Right cardiac atrium (tissue), 5 donors: ENCODE results near the gene PLIN4. TPM values are rescaled to one million over a fixed set of nuclear protein-coding genes. Genes with fewer than 3 reads are reported as not detected.

ENCODE experiments used
- ATAC-seq, 2 donors: fragments of 200-7000 bp; cut with Tn5 transposase; one replicate each; pipeline versions ENCODE4 v1.8.0 to v1.9.1; 2020; ENCODE audit warnings: moderate library complexity in 2 of 2, mild to moderate bottlenecking in 1 of 2
- DNase-seq, 3 donors: peaks; one replicate each; pipeline ENCODE4 v3.0.0-alpha.2; 2020
- H3K27ac ChIP-seq: one replicate; pipeline ENCODE4 v1.5.1; 2013; ENCODE audit warnings: mild to moderate bottlenecking, low read length, control low read depth, moderate library complexity
- H3K27me3 ChIP-seq: one replicate; pipeline ENCODE4 v1.6.1; 2013; ENCODE audit not compliant: control insufficient read depth, insufficient read depth
- H3K4me1 ChIP-seq: one replicate; pipeline ENCODE4 v1.6.1; 2013; ENCODE audit warnings: low read length; ENCODE audit not compliant: control insufficient read depth, insufficient read depth
- H3K4me3 ChIP-seq: one replicate; pipeline ENCODE4 v1.5.1; 2013; ENCODE audit warnings: low read length, control low read depth
- H3K9me3 ChIP-seq: one replicate; pipeline ENCODE4 v1.6.1; 2013; ENCODE audit warnings: low read length; ENCODE audit not compliant: control insufficient read depth
- WGBS: extraction: QIAGEN DNeasy Blood & Tissue Kit; methylation state at CpG from one replicate; pipeline ENCODE4 v1.1.7; 2013; 5-methylcytosine and 5-hydroxymethylcytosine counted together
- intact Hi-C, 4 donors: fragments of 100-400 bp; cut with DNase I; formaldehyde crosslinking; loops; one replicate each; pipeline versions ENCODE4 v1.11.0 to v1.14.0; 2022 to 2023
- polyA plus RNA-seq: library from polyadenylated mRNA; stranded (reverse); fragments of 200-250 nt; gene quantifications from one replicate; pipeline ENCODE4 v1.2.3, GENCODE V29; 2013
- total RNA-seq, 4 donors: library from RNA; stranded (reverse); fragmentation: NEBNext Ultra II Directional; extraction: Animal tissue kit (Norgen Biotek cat#: 25700); gene quantifications; one replicate each; pipeline ENCODE4 v1.2.1, GENCODE V29; 2021
- donor health status: healthy with polysubstance abuse.
- donor health status: DM: no; HTN: yes; CAD: no.
- donor health status: DM: no; HTN: no; CAD: no.
- donor health status: DM: no; HTN: yes; CAD: no; lungs with severe emphysema.
- donor health status: DM: yes; HTN: yes; CAD: no.

PLIN4 gene
- total and polyA plus RNA-seq, 5 donors: 102 to 201 (median 115) TPM

- no peak overlapping the region for H3K27ac ChIP-seq
- ATAC-seq: peak; percentile 4 to 9
- 89% methylated on average over 12 of the region's 12 CpGs for WGBS
- no peak overlapping the region for H3K4me3 ChIP-seq
- intact Hi-C loops: no loop called here
- DNase-seq: peak in 2 of 3 donors; percentile 8 to 9
- H3K4me1 ChIP-seq: no peaks in the 10 kb centered on the region
- H3K9me3 ChIP-seq: no peaks in the 10 kb centered on the region
- no peaks in the 10 kb centered on the region for H3K27me3 ChIP-seq
These were observed 22.8 kb downstream of the PLIN4 start for GRCh38 chr19:4495471-4495870.

- no peaks in the 10 kb centered on the region for H3K27me3 ChIP-seq
- no peaks in the 10 kb centered on the region for H3K9me3 ChIP-seq
- no peaks in the 10 kb centered on the region for H3K4me1 ChIP-seq
- ATAC-seq (no peak), DNase-seq (no peak)
- no peak overlapping the region for H3K27ac ChIP-seq
- WGBS: 98% methylated on average over 8 of the region's 8 CpGs
- no peak overlapping the region for H3K4me3 ChIP-seq
- intact Hi-C loops: no loop called here
These were observed 23.6 kb downstream of the PLIN4 start for GRCh38 chr19:4494691-4495064.

GRCh38 chr19:4493929-4494690 is 24.2 kb downstream of the PLIN4 start:
- no peaks in the 10 kb centered on the region for H3K9me3 ChIP-seq
- DNase-seq: peak in 2 of 3 donors; percentile 43 to 48
- H3K4me3 ChIP-seq: no peak overlapping the region
- ATAC-seq: no peak
- H3K4me1 ChIP-seq: no peaks in the 10 kb centered on the region
- no peaks in the 10 kb centered on the region for H3K27me3 ChIP-seq
- no peak overlapping the region for H3K27ac ChIP-seq
- 95% methylated on average over 61 of the region's 61 CpGs for WGBS
- intact Hi-C loops: no loop called here

GRCh38 chr19:4493104-4493928 is 25.0 kb downstream of the PLIN4 start:
- H3K9me3 ChIP-seq: no peaks in the 10 kb centered on the region
- H3K4me1 ChIP-seq: no peaks in the 10 kb centered on the region
- peak in 2 of 3 donors; percentile 40 to 48 for DNase-seq
- 93% methylated on average over 41 of the region's 41 CpGs for WGBS
- no peak overlapping the region for H3K4me3 ChIP-seq
- intact Hi-C loops: no loop called here
- H3K27me3 ChIP-seq: no peaks in the 10 kb centered on the region
- ATAC-seq: no peak
- H3K27ac ChIP-seq: no peak overlapping the region

GRCh38 chr19:4492337-4493103 is 25.8 kb downstream of the PLIN4 start:
- Histone ChIP-seq H3K27ac (no peak overlapping the region), H3K4me1 (no peaks in the 10 kb centered on the region), H3K4me3 (no peak overlapping the region), H3K27me3 (no peaks in the 10 kb centered on the region), H3K9me3 (no peaks in the 10 kb centered on the region)
- DNase-seq (no peak), ATAC-seq (no peak)
- WGBS: 97% methylated on average over 3 of the region's 3 CpGs
- intact Hi-C loops: no loop called here

- H3K4me1 ChIP-seq: no peaks in the 10 kb centered on the region
- no peaks in the 10 kb centered on the region for H3K27me3 ChIP-seq
- ATAC-seq (no peak), DNase-seq (peak in 1 of 3 donors; percentile 46)
- H3K9me3 ChIP-seq: no peaks in the 10 kb centered on the region
- intact Hi-C loops: no loop called here
- WGBS: 97% methylated on average over 21 of the region's 21 CpGs
- no peak overlapping the region for H3K4me3 ChIP-seq
- no peak overlapping the region for H3K27ac ChIP-seq
These were observed 26.8 kb downstream of the PLIN4 start for GRCh38 chr19:4491446-4491845.

- ATAC-seq (no peak), DNase-seq (peak in 1 of 3 donors; percentile 32)
- Histone ChIP-seq H3K9me3 (no peaks in the 10 kb centered on the region), H3K4me1 (no peaks in the 10 kb centered on the region), H3K27ac (no peak overlapping the region), H3K27me3 (no peaks in the 10 kb centered on the region), H3K4me3 (no peak overlapping the region)
- 94% methylated on average over 29 of the region's 29 CpGs for WGBS
- intact Hi-C loops: no loop called here
These were observed 29.8 kb downstream of the PLIN4 start for GRCh38 chr19:4488496-4488895.

- Histone ChIP-seq H3K27ac (no peak overlapping the region), H3K4me3 (no peak overlapping the region), H3K4me1 (no peaks in the 10 kb centered on the region), H3K27me3 (no peaks in the 10 kb centered on the region), H3K9me3 (no peaks in the 10 kb centered on the region)
- ATAC-seq: peak; percentile 32 to 71
- WGBS: 68% methylated on average over 11 of the region's 11 CpGs
- peak in 1 of 3 donors; percentile 51 for DNase-seq
- intact Hi-C loops: no loop called here
These were observed 30.7 kb downstream of the PLIN4 start for GRCh38 chr19:4487572-4487971.

- intact Hi-C loops: no loop called here
- Histone ChIP-seq H3K27ac (no peak overlapping the region), H3K4me1 (no peaks in the 10 kb centered on the region), H3K4me3 (no peak overlapping the region), H3K9me3 (no peaks in the 10 kb centered on the region), H3K27me3 (no peaks in the 10 kb centered on the region)
- WGBS: 88% methylated on average over 19 of the region's 19 CpGs
- no peak for DNase-seq
- peak in 1 of 2 donors; percentile 42 for ATAC-seq
These were observed 34.9 kb downstream of the PLIN4 start for GRCh38 chr19:4483385-4483784.

GRCh38 chr19:4482721-4483364 is 35.4 kb downstream of the PLIN4 start:
- Histone ChIP-seq H3K4me1 (no peaks in the 10 kb centered on the region), H3K9me3 (no peaks in the 10 kb centered on the region), H3K27ac (no peak overlapping the region), H3K4me3 (no peak overlapping the region), H3K27me3 (no peaks in the 10 kb centered on the region)
- DNase-seq (no peak), ATAC-seq (no peak)
- intact Hi-C loops: no loop called here
- 92% methylated on average over 35 of the region's 35 CpGs for WGBS
